ENCODE results near the gene RNF112.

Gene RNF112, protein sequence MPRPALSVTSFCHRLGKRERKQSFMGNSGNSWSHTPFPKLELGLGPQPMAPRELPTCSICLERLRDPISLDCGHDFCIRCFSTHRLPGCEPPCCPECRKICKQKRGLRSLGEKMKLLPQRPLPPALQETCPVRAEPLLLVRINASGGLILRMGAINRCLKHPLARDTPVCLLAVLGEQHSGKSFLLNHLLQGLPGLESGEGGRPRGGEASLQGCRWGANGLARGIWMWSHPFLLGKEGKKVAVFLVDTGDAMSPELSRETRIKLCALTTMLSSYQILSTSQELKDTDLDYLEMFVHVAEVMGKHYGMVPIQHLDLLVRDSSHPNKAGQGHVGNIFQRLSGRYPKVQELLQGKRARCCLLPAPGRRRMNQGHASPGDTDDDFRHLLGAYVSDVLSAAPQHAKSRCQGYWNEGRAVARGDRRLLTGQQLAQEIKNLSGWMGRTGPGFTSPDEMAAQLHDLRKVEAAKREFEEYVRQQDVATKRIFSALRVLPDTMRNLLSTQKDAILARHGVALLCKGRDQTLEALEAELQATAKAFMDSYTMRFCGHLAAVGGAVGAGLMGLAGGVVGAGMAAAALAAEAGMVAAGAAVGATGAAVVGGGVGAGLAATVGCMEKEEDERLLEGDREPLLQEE

GRCh38 chr17:19410875-19411620 lies at the start of gene RNF112:
RNF112 (plus strand) TSS chr17:19411232; CDS start chr17:19411409, 177 bp downstream.
- DNase-seq (ENCODE audit: extremely low read depth in 1 of 2, low read depth in 1 of 2), result no peak

DNA sequence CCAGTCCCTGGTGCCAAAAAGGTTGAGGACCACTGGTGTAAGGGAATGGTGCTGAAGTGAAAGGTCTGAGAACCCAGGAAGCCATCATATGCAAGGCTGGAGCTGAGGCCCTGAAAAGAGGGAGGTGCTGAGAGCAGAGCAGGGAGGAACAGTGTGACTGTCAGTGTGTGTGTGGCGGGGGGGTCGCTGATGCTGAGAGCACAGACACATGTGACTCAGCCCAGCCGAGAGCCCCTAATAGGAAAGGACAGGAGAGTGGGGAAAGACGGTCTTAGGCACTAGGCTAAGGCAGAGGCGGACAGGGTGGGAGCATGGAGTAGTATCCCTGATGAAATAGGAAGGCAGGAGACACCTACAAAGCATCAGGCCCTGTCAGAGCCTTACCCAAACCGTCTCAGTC lies 49.7 kb upstream of the RNF112 start:
- no peak for DNase-seq (ENCODE audit: extremely low read depth in 1 of 2, low read depth in 1 of 2)

GRCh38 chr17:19361944-19362276 lies 49.1 kb upstream of the RNF112 start:
- DNase-seq (ENCODE audit: extremely low read depth in 1 of 2, low read depth in 1 of 2), result no peak

DNA sequence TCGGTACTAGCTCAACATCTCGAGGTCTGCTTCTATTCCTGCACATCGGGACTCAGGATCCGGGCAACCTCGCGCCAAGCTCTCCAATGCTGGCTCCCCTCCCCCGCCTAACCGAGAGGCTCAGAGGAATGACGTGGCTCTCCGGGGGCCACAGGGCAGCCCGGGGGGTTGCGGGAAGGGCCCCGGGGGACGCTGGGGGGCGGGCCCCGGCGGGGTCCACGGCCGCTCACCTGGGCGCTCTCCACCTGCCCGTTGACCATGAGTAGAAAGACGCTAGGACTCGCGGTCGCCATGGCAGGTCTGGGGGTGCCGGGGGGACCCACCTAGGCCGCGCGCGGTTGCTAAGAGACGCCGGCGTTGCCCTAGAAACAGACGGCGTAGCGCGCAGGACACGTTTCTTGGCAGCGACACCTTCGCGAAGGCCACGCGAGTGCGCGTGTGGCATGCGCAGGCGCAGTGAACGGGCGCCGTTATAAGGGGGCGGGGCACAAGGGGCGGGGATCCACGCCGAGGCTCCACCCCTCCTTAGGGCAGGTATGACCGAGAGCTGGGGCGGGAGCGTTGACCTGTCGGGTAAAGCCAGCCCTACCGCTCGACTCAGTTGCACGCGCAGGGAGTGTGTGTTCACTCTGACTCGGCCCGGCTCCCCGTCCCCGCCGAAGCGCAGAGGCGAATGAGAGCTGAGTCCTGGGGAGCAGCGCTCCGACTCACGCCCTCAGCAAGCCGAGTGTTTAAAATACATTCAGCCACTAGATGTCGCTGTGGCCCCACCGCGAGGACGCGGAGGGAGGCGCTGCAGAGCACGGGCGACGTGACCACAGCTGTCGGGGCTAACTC lies 48.5 kb upstream of the RNF112 start, which contains the start of gene B9D1:
Gene B9D1 (minus strand): TSS at position 447 of the 837 bp plus-strand sequence. CDS start 154 bp downstream, at position 293.
- peak; percentile 71 to 91 for DNase-seq (ENCODE audit: extremely low read depth in 1 of 2, low read depth in 1 of 2)

DNA sequence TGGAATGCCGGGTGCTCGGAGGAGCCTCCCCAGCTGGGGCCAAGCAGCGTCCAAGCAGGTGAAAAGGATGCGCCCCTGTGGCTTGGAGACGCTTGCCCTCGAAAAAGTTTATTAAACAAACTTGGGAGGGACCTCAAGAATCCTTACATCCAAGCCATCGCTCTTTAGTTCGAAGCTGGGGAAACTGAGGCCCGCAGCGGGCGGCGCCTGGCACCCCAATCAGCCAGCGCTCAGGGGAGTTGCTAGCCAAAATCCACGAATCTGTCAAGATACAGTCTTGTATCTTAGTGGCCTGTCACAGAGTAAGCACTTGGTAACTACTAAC lies 48.0 kb upstream of the RNF112 start:
- DNase-seq (ENCODE audit: extremely low read depth in 1 of 2, low read depth in 1 of 2), result no peak

DNA sequence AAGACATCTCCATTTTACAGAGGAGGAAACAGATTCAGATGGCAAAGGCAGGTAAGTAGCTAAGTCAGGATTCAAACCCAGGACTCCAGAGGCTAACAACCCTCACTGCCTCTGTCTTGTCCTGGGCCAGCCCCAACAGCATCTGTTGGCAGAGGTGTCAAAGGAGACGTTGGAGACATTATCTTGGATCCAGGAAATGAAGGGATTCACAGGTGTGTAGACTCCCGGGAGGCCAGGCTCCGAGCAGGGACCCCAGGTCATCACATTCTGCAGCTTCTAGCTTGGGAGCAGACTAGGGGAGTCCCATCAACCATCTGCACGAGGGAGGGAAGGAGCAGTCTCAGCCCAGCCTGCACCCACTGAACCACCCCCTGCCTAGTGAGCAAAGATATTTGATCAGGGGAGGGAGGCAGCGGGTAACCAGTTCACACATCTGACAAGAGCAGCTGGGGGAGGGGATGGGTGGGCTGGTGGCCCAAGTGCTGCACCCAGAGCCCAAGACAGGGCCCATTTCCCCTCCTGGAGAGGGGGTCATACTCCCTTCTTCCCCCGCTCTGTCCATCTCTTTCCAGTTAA lies 47.5 kb upstream of the RNF112 start:
- DNase-seq (ENCODE audit: extremely low read depth in 1 of 2, low read depth in 1 of 2), result no peak

GRCh38 chr17:19364699-19365498 lies 46.1 kb upstream of the RNF112 start:
- DNase-seq (ENCODE audit: extremely low read depth in 1 of 2, low read depth in 1 of 2), result no peak

DNA sequence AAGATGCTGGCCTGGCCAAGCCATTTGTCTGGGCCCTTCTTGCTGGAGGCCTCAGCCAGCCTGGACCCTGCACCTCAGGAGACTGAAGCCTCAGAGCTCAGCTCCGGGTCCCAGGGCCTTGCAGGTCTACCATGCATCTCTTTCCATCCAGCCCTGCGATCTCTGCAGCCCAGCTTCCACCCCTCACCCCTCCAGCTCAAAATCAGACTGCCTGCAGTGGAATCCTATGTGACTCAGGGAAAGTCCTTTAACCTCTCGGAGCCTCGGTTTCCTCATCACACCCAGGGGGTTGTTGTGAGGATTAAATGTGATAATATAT lies 45.6 kb upstream of the RNF112 start:
- no peak for DNase-seq (ENCODE audit: extremely low read depth in 1 of 2, low read depth in 1 of 2)

DNA sequence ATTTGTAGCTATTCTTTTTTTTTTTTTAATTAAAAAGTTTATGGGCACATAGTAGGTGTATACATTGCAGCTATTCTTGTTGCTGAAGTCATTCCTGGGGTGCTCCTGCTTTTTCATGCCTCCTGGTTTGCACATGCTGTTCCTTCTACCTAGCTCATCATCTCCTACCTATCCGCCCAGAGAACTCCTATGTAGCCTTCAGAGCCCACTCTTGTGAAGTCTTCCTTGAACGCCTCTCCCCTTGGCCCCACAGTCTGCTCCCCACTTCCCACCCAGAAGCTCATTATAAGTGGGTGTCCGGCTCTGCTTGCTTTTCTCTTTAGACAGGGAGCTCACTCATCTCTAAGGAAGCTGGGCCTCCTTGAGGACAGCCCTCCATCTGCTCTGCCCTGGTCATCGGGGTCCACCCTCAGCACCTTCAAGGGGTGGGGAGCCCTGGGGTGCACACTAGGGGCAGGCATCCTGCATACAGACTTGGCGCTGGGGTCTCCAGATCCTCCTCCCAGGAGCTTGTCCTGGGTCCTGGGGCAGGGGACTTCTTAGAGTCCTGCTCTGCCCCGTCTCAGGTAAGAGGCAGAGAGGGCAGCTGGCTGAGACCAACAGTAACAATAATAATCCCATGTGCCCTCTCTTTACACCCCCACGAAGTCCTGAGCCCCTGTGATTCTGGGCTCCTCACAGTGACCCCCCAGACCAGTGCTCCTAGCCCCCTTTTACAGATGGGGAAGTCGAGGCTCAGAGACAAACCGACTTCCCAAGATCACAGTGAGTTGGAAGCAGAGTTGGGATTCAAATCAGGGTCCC lies 45.0 kb upstream of the RNF112 start:
- DNase-seq (ENCODE audit: extremely low read depth in 1 of 2, low read depth in 1 of 2), result no peak

DNA sequence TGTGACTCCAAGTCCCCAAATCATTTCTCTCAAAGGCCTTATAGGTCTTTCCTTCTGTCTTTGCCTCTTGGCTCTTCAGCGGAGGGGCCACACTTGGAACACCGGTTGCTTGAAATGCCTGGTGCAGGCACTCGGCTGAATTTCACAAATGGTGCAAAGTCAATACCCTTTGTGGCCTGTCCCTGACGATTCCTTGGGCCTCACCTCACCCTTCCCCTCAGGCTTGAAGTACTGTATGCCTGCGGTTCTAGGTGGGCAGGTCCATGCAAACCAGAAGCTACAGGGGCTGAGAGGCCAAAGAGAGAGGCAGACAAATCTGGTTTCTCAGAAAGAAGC lies 44.4 kb upstream of the RNF112 start:
- DNase-seq (ENCODE audit: extremely low read depth in 1 of 2, low read depth in 1 of 2), result no peak

- DNase-seq (ENCODE audit: extremely low read depth in 1 of 2, low read depth in 1 of 2), result no peak
Observed at GRCh38 chr17:19368229-19368628, 42.8 kb upstream of the RNF112 start.

- no peak for DNase-seq (ENCODE audit: extremely low read depth in 1 of 2, low read depth in 1 of 2)
Observed at GRCh38 chr17:19369107-19369778, 41.8 kb upstream of the RNF112 start.

DNA sequence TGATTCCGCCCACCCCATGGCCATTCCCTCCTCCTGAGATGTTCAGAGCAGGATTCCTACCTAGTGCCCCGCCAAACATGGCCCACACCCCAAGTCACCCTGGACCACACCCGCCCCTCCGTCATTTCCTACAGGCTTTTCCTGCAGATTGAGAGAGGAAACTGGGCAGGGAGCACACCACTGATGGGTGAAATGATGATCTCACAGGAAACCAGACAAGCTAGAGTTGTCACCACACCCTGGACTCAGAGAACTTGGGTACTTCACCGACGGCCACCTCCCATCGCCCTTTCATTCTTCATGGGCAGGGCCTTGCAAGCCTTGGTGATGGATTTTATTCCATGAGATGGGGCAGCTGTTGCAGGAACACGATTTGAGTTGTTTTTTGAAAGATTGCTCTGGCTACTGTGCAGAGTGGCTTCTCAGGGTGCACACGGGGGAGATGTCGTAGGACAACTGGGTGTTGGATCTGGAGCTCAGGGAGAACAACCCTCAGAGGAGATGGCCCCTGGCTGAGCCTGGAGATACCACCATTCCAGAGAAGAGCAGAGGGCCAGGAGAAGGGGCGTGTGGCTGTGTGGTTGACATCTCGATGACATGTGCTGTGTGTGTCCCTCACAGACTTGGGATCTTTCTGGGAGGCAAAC lies 41.1 kb upstream of the RNF112 start:
- no peak for DNase-seq (ENCODE audit: extremely low read depth in 1 of 2, low read depth in 1 of 2)

DNA sequence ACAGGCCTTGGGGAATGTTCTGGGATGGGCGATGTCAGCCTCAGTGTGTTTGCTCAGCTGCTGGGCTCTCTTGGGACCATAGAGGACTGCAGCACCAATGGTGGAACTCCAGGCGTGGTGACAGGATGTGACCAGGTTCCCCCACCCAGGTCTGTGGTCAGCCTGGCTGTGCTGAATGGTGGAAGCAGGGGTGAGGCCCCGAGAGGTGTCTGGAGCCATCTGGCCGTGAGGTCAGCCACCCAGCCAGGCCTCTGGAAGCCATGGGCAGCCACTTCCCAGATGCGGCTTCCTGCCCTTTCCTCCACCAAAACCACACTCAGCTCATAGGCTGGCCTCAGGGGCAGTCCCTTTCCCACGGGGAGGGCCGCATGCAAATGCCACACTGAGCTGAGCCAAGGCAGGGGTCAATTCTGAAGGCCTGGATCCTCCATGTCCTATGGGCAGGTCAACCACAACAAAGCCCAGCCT lies 40.5 kb upstream of the RNF112 start:
- no peak for DNase-seq (ENCODE audit: extremely low read depth in 1 of 2, low read depth in 1 of 2)

- no peak for DNase-seq (ENCODE audit: extremely low read depth in 1 of 2, low read depth in 1 of 2)
Observed at GRCh38 chr17:19371259-19372010, 39.6 kb upstream of the RNF112 start.

DNA sequence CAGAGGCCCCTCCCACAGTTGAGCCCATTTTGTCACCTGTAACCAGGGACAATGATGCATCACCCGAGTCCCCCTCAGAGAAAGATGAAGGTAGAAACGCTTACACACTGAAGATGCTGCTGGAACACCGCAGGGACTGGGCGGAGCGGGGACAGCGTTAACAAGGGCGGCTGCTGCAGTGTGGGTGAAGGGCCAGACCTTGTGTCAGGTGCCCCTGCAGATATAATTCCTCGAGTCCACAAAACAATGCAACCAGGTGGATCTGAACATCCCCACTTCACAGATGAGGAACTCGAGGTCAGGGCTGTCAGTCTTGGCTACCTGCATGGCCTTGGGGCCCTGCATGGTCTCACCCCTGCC lies 39.0 kb upstream of the RNF112 start:
- DNase-seq (ENCODE audit: extremely low read depth in 1 of 2, low read depth in 1 of 2), result no peak

DNA sequence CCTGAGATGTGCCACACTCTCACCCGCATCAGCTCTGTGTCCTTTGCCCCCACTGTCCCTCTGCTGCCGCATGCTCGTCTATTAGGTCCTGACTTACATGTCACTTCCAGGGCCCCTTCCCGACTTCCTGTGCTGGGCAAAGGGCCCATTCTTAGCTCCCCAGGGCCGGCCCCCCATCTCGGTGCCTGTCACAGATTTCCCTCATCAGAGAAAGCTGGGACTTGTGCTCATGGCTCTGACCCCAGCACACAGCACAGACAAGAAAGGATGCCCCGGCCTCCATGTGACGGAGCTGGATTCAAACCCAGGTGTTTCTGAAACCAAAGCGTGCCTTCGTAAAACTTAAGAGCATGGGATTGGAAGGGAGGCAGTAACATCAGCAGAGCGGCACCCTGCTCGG lies 38.6 kb upstream of the RNF112 start:
- no peak for DNase-seq (ENCODE audit: extremely low read depth in 1 of 2, low read depth in 1 of 2)

All from activated CD8-positive, alpha-beta memory T cell treated with anti-CD3 and anti-CD28 coated beads for 1 hour (primary cell).